HepG2 (cell line): ENCODE measurements around the gene GDNF.

Experiments used
- BCLAF1 ChIP-seq: fragments of 450-650 bp; IDR thresholded peaks from 2 replicates; pipeline ENCODE4 v1.6.1; 2017; ENCODE audit warnings: mild to moderate bottlenecking
- CEBPB ChIP-seq: IDR thresholded peaks from 2 replicates; pipeline ENCODE4 v1.6.1; 2011; ENCODE audit warnings: low read depth, low read length, improper control_type of control experiment, borderline replicate concordance
- HOXA9 ChIP-seq: sonication (generic); formaldehyde crosslinking; IDR thresholded peaks from 2 replicates; pipeline ENCODE4 v1.8.1; 2022; ENCODE audit warnings: missing genetic modification reagents, mild to moderate bottlenecking, moderate library complexity, borderline replicate concordance
- POLR2AphosphoS5 ChIP-seq: IDR thresholded peaks from 2 replicates; pipeline ENCODE4 v1.6.1; 2012; ENCODE audit warnings: low read depth, low read length
- RAD51 ChIP-seq: fragments of 450-650 bp; IDR thresholded peaks from 2 replicates; pipeline ENCODE4 v1.6.1; 2016; ENCODE audit warnings: borderline replicate concordance
- RFX5 ChIP-seq: IDR thresholded peaks from 2 replicates; pipeline ENCODE4 v1.6.1; 2011; ENCODE audit warnings: low read depth, low read length, improper control_type of control experiment
- SKIL ChIP-seq: sonication (generic); formaldehyde crosslinking; IDR thresholded peaks from 2 replicates; pipeline ENCODE4 v1.8.0; 2022; ENCODE audit warnings: missing genetic modification reagents, mild to moderate bottlenecking, moderate library complexity, borderline replicate concordance
- ZNF335 ChIP-seq: sonication (generic); formaldehyde crosslinking; IDR thresholded peaks from 2 replicates; pipeline ENCODE4 v1.4.0; 2020; ENCODE audit warnings: missing genetic modification reagents
- ZNF891 ChIP-seq: sonication (generic); formaldehyde crosslinking; IDR thresholded peaks from 2 replicates; pipeline ENCODE4 v1.5.0; 2020; ENCODE audit warnings: mild to moderate bottlenecking, missing genetic modification reagents

GRCh38 chr5:37876943-37877342 is 37.1 kb upstream of the GDNF start:
- TF ChIP-seq BCLAF1 (no peak), POLR2AphosphoS5 (no peak), SKIL (no peak), RAD51 (no peak), CEBPB (no peak), ZNF335 (CRISPR knock-in tag) (no peak), HOXA9 (CRISPR knock-in tag) (no peak), ZNF891 (CRISPR knock-in tag) (no peak), RFX5 (no peak)
